Stomach (tissue), 9 donors: ENCODE results near the gene FBXL17. TPM values are rescaled to one million over a fixed set of nuclear protein-coding genes. Genes with fewer than 3 reads are reported as not detected.

ENCODE experiments used
- DNase-seq, 2 donors: peaks; one replicate each; pipeline versions ENCODE4 v3.0.0 to v3.0.0-alpha.2; 2013 to 2019
- H3K27ac ChIP-seq, 5 donors: fragments of 200-600 bp in 4 of 5; sonication (generic) in 4 of 5; one replicate each; pipeline ENCODE4 v1.5.1; 2013 to 2019; ENCODE audit warnings: mild to moderate bottlenecking in 1 of 5, moderate library complexity in 1 of 5
- H3K27me3 ChIP-seq, 3 donors: fragments of 200-600 bp; sonication (generic); one replicate each; pipeline ENCODE4 v1.5.1; 2017 to 2019; ENCODE audit warnings: mixed run types in 1 of 3
- H3K36me3 ChIP-seq, 4 donors: fragments of 200-600 bp; sonication (generic); 1 replicate in 3 of 4; 2 replicates in 1 of 4; pipeline ENCODE4 v1.5.1; 2016 to 2019
- H3K4me1 ChIP-seq, 4 donors: fragments of 200-600 bp; sonication (generic); one replicate each; pipeline ENCODE4 v1.5.1; 2016 to 2019
- H3K4me3 ChIP-seq, 4 donors: fragments of 200-600 bp; sonication (generic) in 3 of 4; one replicate each; pipeline ENCODE4 v1.5.1; 2016 to 2019; ENCODE audit warnings: mild to moderate bottlenecking in 1 of 4
- H3K9me3 ChIP-seq, 4 donors: fragments of 200-600 bp; sonication (generic); one replicate each; pipeline ENCODE4 v1.5.1; 2016 to 2019
- EP300 ChIP-seq: sonication (generic); formaldehyde crosslinking; IDR thresholded peaks from one replicate; pipeline ENCODE4 v1.6.1; 2017; ENCODE audit warnings: antibody characterized with exemption
- POLR2A ChIP-seq, 4 donors: fragments of 450-650 bp; IDR thresholded peaks; one replicate each; pipeline ENCODE4 v1.6.1; 2016; ENCODE audit warnings: antibody characterized with exemption in 4 of 4, control low read depth in 2 of 4, mild to moderate bottlenecking in 1 of 4, moderate library complexity in 1 of 4
- POLR2AphosphoS5 ChIP-seq, 3 donors: sonication (generic); formaldehyde crosslinking; IDR thresholded peaks; one replicate each; pipeline ENCODE4 v1.6.1; 2016; ENCODE audit warnings: antibody characterized with exemption in 3 of 3
- WGBS, 5 donors: extraction: QIAGEN DNeasy Blood & Tissue Kit in 3 of 5; methylation state at CpG; one replicate each; pipeline versions ENCODE4 v1.1.5 to v1.1.7; 2013 to 2018; 5-methylcytosine and 5-hydroxymethylcytosine counted together
- intact Hi-C: fragments of 100-400 bp; cut with DNase I; formaldehyde crosslinking; loops from one replicate; pipeline ENCODE4 v1.15.1; 2023; ENCODE audit warnings: low total_unique reads
- polyA plus RNA-seq, 3 donors: library from polyadenylated mRNA; stranded (reverse); fragments of 200-250 nt; gene quantifications; one replicate each; pipeline ENCODE4 v1.2.3, GENCODE V29; 2013
- total RNA-seq, 5 donors: library from RNA; depleted of rRNA; stranded (reverse); fragments of >200 nt; gene quantifications; one replicate each; pipeline versions ENCODE4 v1.1.0 to v1.2.3, GENCODE V29; 2014 to 2016
- TF ChIP-seq, protein P1 (sequence below), 7 experiments: fragments of 450-650 bp in 4 of 7; fragments of 200-600 bp in 3 of 7; sonication (generic) in 3 of 7; IDR thresholded peaks; one replicate each; pipeline ENCODE4 v1.5.1; 2016 to 2019; ENCODE audit warnings: antibody characterized with exemption in 7 of 7, control low read depth in 2 of 7, mild to moderate bottlenecking in 1 of 7
- donor health status: healthy with polysubstance abuse.
- donor health status: Bipolar disorder and iron deficiency.
- donor health status: healthy.

The FBXL17 gene
- total and polyA plus RNA-seq, 8 donors = 3.8 to 28.0 (median 14.4) TPM

DNA sequence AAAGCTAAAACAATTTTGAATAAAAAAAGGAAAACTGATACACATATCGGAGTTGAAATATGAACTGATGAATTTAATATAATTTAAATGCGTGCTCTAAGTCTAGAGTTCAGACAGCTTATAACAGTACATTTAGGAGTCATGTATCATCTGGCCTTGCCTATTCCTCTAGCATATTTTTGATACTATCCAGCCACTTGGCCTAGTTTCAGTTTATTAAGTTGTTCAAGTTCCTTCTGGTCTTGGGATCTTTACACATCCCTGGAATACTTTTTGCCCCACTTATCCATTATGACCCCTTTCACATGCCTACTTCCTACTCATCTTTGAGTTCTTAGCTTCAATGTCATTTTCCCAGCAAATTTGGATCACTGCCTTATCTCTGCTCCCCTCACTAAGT lies 518.8 kb downstream of the FBXL17 start:
- Histone ChIP-seq H3K27me3 (no peaks in the 10 kb centered on the region), H3K36me3 (peaks cover 0 to 12% (median 10%) of the 10 kb centered on the region in 4 donors), H3K27ac (no peak overlapping the region), H3K9me3 (no peaks in the 10 kb centered on the region), H3K4me3 (no peak overlapping the region), H3K4me1 (no peaks in the 10 kb centered on the region)
- intact Hi-C loops = no loop called here
- peak in 1 of 2 donors; percentile 30 for DNase-seq
- TF ChIP-seq POLR2A (IDR thresholded peaks at IDR 0.05) (no peak), POLR2AphosphoS5 (IDR thresholded peaks at IDR 0.05) (no peak), EP300 (no peak)
- TF ChIP-seq, protein P1, sequence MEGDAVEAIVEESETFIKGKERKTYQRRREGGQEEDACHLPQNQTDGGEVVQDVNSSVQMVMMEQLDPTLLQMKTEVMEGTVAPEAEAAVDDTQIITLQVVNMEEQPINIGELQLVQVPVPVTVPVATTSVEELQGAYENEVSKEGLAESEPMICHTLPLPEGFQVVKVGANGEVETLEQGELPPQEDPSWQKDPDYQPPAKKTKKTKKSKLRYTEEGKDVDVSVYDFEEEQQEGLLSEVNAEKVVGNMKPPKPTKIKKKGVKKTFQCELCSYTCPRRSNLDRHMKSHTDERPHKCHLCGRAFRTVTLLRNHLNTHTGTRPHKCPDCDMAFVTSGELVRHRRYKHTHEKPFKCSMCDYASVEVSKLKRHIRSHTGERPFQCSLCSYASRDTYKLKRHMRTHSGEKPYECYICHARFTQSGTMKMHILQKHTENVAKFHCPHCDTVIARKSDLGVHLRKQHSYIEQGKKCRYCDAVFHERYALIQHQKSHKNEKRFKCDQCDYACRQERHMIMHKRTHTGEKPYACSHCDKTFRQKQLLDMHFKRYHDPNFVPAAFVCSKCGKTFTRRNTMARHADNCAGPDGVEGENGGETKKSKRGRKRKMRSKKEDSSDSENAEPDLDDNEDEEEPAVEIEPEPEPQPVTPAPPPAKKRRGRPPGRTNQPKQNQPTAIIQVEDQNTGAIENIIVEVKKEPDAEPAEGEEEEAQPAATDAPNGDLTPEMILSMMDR (IDR thresholded peaks at IDR 0.05) = no peak
- WGBS, 5 donors = 83 to 100% (median 98%) methylated on average over 2 of the region's 2 CpGs

DNA sequence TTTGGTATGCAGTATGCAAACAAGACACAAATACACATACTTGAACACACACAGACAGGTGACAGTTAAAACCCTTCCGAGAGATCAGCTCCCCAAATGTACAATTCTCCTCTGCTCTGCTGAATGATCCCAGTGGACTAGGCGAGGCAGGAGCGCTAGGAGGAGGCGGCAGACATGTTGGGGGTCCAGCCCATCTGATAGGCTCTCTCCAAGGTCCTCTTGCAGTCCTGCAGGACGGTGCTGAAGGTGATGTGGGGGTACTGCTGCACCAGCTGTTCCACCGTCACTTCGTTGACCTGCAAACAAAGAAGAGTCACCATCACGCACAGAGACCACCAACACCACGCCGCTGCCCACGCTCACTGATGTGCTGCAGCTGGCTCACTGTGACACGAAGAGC lies 520.3 kb downstream of the FBXL17 start:
- DNase-seq = no peak
- H3K27ac ChIP-seq = no peak overlapping the region
- peaks cover 0 to 12% (median 10%) of the 10 kb centered on the region in 4 donors for H3K36me3 ChIP-seq
- no peak overlapping the region for H3K4me3 ChIP-seq
- no peaks in the 10 kb centered on the region for H3K27me3 ChIP-seq
- intact Hi-C loops = no loop called here
- no peak for TF ChIP-seq POLR2AphosphoS5 (IDR thresholded peaks at IDR 0.05)
- TF ChIP-seq POLR2A (IDR thresholded peaks at IDR 0.05) = no peak
- TF ChIP-seq, protein P1 (IDR thresholded peaks at IDR 0.05) = no peak
- TF ChIP-seq EP300 = no peak
- no peaks in the 10 kb centered on the region for H3K4me1 ChIP-seq
- 77 to 97% (median 95%) methylated on average over 7 to 12 of the region's 12 CpGs for WGBS, 5 donors
- H3K9me3 ChIP-seq = no peaks in the 10 kb centered on the region

DNA sequence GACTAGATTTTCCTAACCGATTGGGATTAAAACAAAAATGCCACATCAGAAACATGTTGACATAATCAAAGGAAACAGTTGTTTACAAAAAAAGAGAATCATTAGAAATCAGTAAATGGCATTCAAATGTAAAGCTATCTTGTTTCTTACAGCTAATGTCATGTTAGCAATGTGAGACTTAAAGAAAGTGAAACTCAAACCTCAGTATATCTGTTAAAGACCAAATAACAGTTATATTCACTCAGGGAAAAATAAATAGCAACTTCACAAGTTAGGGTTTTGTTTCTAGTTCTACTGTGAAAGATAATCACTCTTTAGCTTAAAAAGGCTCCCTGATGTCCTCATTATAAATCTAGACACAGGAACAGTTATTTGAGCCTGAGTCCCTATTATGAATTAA lies 521.9 kb downstream of the FBXL17 start:
- 68 to 93% (median 78%) methylated on average over 1 of the region's 1 CpG for WGBS, 5 donors
- H3K4me1 ChIP-seq = no peaks in the 10 kb centered on the region
- H3K27ac ChIP-seq = no peak overlapping the region
- peaks cover 0 to 12% (median 10%) of the 10 kb centered on the region in 4 donors for H3K36me3 ChIP-seq
- TF ChIP-seq POLR2AphosphoS5 (IDR thresholded peaks at IDR 0.05) = no peak
- TF ChIP-seq EP300 = no peak
- no peak for TF ChIP-seq POLR2A (IDR thresholded peaks at IDR 0.05)
- TF ChIP-seq, protein P1 (IDR thresholded peaks at IDR 0.05) = no peak
- DNase-seq = no peak
- intact Hi-C loops = no loop called here
- no peaks in the 10 kb centered on the region for H3K27me3 ChIP-seq
- no peak overlapping the region for H3K4me3 ChIP-seq
- H3K9me3 ChIP-seq = no peaks in the 10 kb centered on the region

DNA sequence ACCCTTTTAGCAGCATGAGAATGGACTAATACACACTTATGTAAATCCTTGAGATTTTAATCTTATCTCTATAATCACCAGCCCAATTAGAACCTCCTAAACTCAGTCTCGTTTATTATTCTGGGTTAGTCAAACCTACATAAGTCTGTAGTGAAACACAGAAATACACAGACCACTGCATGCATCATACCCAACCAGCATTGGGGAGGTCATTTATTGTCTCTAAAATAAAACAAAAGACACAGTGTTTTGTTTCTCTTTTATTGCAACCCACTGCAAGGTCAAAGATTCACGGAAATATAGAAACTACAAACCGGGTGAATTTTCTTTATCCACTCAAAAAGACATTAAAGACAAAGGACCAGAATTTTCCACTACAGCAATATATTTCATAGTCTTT lies 523.1 kb downstream of the FBXL17 start:
- Histone ChIP-seq H3K4me1 (no peaks in the 10 kb centered on the region), H3K27me3 (no peaks in the 10 kb centered on the region), H3K4me3 (no peak overlapping the region), H3K9me3 (no peaks in the 10 kb centered on the region), H3K36me3 (peaks cover 0 to 12% (median 10%) of the 10 kb centered on the region in 4 donors), H3K27ac (no peak overlapping the region)
- WGBS, 5 donors = 71 to 95% (median 83%) methylated on average over 3 of the region's 3 CpGs
- intact Hi-C loops = no loop called here
- DNase-seq = no peak
- TF ChIP-seq, protein P1 (IDR thresholded peaks at IDR 0.05) = no peak
- TF ChIP-seq POLR2A (IDR thresholded peaks at IDR 0.05) (no peak), EP300 (no peak), POLR2AphosphoS5 (IDR thresholded peaks at IDR 0.05) (no peak)
